ENCODE results near the gene CD6.

DNA sequence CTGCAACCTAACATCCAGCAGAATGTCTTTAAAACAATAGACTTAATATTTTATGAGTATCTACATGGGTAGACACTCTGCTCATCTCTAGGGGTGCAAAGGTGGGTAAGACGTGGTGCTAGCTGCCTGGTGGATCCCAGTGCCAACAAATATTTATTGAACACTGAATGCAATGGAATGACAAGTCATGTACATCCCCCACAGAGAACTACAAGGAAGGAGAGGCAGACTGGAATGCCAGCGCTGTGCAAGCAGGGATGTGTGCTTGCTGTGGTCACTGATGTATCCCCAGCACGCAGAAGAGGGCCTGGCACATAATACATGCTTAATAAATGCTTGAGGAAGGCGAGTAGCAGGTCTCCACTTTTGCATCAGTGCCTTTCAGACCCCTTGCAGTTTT is 61.9 kb downstream of the CD6 start:
- no peak for TF ChIP-seq REST (IDR thresholded peaks at IDR 0.05; ENCODE audit: low read depth)
- TF ChIP-seq CTCF (IDR thresholded peaks at IDR 0.05 in 2 of 3, conservative IDR thresholded peaks at IDR 0.05 in 1 of 3; ENCODE audit: borderline replicate concordance in 1 of 3, insufficient read depth in 1 of 3, low read depth in 2 of 3, low read length in 2 of 3) = no peak
- no peak for TF ChIP-seq POLR2A (IDR thresholded peaks at IDR 0.05; ENCODE audit: borderline replicate concordance, extremely low read depth, insufficient read depth, insufficient read length)
- TF ChIP-seq EZH2phosphoT487 (IDR thresholded peaks at IDR 0.05; ENCODE audit: borderline replicate concordance) = no peak
- TF ChIP-seq POLR2AphosphoS5 (IDR thresholded peaks at IDR 0.05; ENCODE audit: low read depth, low read length) = no peak
- no peak for TF ChIP-seq CBX3 (IDR thresholded peaks at IDR 0.05; ENCODE audit: low read depth)
- no peak for TF ChIP-seq EGR1 (IDR thresholded peaks at IDR 0.05; ENCODE audit: low read depth)
- no peak for TF ChIP-seq RAD21 (IDR thresholded peaks at IDR 0.05; ENCODE audit: low read depth)
- TF ChIP-seq ZNF274 (IDR thresholded peaks at IDR 0.05; ENCODE audit: low read depth, low read length) = no peak
- no peak for TF ChIP-seq ELF1 (IDR thresholded peaks at IDR 0.05; ENCODE audit: borderline replicate concordance, low read depth)

Data from HCT116 (cell line).